Activated CD8-positive, alpha-beta memory T cell treated with anti-CD3 and anti-CD28 coated beads for 1 hour (primary cell): Measurements from ENCODE around the gene HRAS.

Experiments
- DNase-seq, 2 donors: peaks; one replicate each; pipeline ENCODE4 v3.0.0-alpha.2; 2020; ENCODE audit warnings: low read depth in 1 of 2; ENCODE audit errors: extremely low read depth in 1 of 2

Gene HRAS

GRCh38 chr11:554428-555226 is 19.3 kb upstream of the HRAS start:
- peak; percentile 58 to 70 for DNase-seq

- no peak for DNase-seq
These were observed 18.6 kb upstream of the HRAS start for GRCh38 chr11:553988-554340.

- no peak for DNase-seq
These were observed 18.0 kb upstream of the HRAS start for GRCh38 chr11:553083-553987.

DNA sequence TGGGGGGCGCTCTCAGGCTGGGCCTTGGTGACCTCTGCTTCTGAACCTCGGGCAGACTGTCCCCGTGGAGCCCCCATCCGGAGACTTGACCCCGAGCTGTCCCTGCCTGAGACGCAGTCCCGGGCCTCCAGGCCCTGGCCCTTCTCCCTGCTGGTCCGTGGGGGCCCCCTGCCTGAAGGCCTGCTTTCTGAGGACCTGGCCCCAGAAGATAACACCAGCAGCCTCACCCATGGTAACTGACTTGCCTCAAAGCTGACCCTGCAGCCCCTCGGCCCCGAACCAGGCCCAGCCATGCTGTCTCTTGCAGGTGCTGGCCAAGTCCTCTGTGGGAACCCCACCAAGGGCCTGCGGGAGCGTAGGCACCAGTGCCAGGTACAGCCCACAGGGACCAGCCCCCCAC is 16.2 kb upstream of the HRAS start:
- DNase-seq, result no peak

- no peak for DNase-seq
These were observed 15.8 kb upstream of the HRAS start for GRCh38 chr11:551131-551530.

DNA sequence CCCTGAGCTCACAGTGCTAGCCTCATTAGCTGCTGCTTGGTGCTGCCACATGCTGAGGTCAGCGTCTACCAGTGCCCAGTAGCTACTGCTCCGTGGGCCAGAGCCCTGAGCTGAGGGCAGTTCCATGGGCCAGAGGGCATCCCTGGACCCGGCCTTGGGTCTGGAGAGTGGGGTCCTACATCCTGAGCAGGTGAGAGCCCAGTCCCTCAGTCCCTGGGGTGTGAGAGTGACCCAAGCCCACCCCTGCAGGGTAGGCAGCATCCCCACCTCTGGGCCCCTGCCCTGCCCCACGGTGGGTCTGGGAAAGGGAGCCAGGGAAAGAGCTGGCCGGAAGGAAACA is 15.3 kb upstream of the HRAS start:
- no peak for DNase-seq

DNA sequence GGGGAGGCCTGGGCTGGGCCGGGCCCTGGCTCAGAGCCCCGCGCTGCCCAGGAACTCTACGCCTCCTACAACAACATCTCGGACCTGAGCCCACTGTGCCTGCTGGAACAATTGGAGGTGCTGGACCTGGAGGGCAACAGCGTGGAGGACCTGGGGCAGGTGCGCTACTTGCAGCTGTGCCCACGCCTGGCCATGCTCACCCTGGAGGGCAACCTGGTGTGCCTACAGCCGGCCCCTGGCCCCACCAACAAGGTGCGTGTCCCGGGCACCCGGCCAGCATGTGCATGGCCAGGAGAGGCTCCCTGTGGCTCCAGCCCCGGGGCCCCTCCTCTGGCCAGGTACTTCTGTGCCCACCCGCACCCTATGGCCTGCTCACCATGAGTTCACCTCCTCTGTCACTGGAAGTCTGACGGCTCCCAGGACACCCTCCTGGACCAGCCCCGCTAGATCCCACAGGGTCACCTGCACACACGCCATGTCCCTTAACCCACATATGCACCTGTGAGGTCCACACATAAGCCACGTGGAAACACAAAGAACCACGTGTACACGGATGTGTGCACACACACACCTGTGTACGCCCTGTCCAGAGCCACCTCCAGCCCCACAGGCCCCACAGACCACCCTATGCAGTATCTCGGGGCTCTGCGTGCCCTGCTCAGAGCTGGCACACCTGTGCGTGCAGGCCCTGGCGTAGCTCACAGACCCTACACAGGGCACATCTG is 14.8 kb upstream of the HRAS start:
- DNase-seq, result no peak

DNA sequence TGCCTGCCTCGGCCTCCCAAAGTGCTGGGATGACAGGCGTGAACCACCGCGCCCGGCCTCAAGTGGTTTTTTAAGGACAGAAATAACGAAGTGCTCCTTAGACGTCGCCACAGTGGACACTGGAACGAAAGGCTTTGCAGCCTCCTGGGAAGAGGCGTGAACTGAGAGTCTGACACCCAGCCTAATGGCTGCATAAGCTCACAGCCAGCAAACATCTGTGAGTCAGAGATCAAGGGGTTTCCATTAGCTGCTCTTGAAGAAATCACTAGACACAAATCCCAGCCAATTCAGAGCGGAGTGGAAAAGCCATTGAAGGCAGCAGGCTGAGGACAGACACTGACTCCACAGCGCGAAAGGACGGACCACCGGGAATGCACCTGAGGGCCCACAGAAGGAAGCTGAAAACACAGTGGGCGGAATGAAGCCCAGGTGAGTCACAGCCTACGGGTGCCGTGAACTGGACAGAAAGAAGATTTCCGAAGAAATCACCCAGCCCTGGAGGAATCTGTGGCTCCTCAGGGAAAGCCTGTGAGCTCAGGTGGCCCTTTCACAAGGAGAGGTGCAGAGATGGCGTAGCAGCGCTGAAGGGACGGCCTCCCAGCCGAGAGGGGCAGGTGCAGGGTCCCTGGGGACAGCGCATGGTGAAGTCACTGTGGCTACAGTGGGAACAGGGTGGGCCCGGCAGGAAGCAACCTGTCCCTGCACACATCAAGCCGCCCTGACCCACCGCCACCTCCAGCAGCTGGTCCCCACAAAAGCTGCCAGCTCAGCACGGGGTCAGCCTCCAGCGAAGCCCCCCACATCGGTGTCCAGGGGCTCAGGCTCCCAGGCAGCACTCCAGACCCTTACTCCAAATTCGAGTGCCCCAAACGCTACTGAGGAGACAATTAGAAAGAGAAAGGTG is 13.6 kb upstream of the HRAS start:
- DNase-seq, result no peak

- DNase-seq, result no peak
These were observed 9.8 kb upstream of the HRAS start for GRCh38 chr11:545171-545570.

DNA sequence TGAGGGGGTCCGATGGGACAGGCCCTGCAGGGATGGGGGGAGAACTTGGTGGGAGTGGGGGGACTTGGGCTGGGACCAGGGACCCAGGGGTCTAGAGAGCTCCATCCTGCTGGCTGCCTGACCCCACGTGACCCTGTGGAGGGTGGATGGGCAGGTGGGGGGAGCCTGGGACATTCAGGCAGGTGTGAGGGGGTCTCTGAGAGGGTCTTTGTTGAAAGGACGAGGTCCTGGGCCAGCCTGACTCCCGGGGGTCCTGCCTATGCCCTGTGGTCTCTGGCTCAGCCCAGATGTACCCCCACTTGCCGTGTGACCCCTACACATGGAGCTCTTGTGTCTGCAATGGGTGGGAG is 9.4 kb upstream of the HRAS start:
- no peak for DNase-seq

DNA sequence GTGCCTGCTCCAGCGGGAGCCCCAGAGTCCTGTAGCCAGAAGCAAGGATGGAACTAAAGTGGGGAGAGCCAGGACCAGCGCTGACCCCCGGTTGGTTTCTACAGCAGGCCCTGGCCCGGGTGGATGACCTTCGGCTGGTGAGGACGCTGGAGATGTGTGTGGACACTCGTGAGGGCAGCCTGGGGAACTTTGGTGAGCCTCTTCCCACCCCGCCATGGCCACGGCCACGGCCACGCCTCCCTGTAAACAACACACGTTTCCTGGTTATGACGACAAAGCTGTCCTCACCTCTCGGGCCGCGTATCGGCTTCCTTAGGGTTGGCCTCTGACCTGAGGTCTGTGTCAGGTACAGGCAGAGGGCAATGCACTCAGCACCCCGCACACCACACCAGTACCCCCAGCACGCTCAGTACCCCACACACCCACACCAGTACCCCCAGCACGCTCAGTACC is 6.1 kb upstream of the HRAS start:
- DNase-seq, result no peak

DNA sequence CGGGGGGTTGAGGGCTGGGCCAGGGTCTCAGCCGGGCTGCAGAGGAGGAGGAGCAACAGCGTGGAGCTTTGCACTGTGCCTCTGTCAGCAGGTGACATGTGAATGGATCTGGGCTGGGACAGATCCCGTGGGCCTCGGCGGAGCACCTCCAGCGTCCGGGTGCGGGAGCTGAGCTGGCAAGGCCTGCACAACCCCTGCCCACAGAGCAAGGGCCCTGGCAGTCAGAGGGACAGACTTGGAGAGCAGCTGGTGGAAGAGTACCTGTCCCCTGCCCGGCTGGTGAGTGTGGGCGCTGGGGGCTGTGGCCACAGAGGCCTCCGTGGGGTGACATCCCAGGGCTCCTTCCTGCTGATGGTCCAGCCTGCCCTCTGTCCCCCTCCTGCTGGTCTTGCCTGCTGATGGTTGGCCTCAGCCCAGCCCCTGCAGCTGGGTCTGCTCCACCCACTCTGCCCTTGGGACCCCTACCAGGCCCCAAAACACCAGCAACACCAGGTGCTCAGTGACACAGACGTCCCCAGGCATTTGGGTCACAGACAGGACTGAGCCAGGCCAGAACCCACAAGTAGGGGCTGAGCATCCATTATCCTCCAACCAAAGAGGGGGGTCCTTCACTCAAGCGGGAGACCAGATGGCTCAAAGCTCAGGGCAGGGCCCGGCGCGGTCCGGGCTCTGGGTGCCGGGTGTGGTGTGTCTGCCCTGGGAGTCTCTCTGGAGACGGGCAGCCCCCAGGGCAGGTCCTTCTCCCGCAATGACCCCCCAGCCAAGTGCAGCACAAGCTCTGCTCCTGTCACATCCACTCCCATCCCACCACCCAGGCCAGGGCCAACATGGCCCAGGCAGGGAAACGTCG is 5.4 kb upstream of the HRAS start:
- DNase-seq, result no peak

GRCh38 chr11:539971-540481 is 4.7 kb upstream of the HRAS start:
- no peak for DNase-seq

DNA sequence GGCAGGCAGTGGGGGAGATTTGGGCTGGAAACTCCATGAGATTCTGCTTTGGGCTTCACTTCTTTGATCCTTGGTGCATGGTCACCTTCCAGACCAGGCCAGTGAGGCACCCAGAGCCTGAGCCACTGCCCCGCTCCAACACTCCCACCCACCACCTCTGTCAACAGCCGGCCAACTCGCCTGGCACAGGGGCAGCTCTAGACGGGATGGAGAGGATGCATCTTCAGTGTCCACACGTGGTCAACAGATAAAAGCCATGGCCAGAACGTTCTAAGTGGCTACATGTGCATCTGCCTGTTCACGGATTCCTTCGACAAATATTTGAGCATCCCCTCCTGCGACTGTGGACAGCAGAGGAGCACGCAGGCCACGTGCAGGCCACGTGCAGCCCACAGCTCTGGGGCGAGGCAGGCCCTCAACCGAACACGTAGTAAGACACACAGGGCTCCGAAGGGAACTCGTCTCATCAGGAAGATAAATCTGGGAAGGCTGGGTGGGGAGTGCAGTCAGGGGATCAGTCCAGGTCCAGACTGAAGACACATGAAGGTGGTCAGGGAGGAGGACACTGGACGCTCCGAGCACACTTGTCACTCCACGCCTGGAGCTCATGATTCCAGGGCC is 3.2 kb upstream of the HRAS start:
- DNase-seq, result no peak

GRCh38 chr11:537622-538430 is 2.5 kb upstream of the HRAS start:
- no peak for DNase-seq

GRCh38 chr11:536841-537621 is 1.7 kb upstream of the HRAS start, which contains the start of gene LRRC56:
LRRC56 (plus strand) TSS chr11:537527; CDS start chr11:540685, 3,158 bp downstream.
- DNase-seq, result peak; percentile 86 to 88

- DNase-seq, result no peak
These were observed 212 bp downstream of the HRAS start for GRCh38 chr11:535210-535518.
